Non-pigmented ciliary epithelial cell (primary cell): ENCODE measurements around the gene MLC1.
"Not testable (repeated sequence)": the region's sequence is repeated elsewhere in the genome, so short reads cannot be mapped to it uniquely, and the experiment has no call there.

Source experiments
- DNase-seq: peaks from one replicate; pipeline ENCODE4 v3.0.0-alpha.2; 2010; ENCODE audit warnings: low read depth

Gene MLC1

GRCh38 chr22:50102946-50103345 lies 17.7 kb upstream of the MLC1 start:
- no peak for DNase-seq

- DNase-seq, result no peak
Observed at GRCh38 chr22:50101870-50102565, 16.8 kb upstream of the MLC1 start.

GRCh38 chr22:50098052-50098451 lies 12.8 kb upstream of the MLC1 start:
- DNase-seq, result no peak

- no peak for DNase-seq
Observed at GRCh38 chr22:50092342-50092741, 7.1 kb upstream of the MLC1 start.

GRCh38 chr22:50091092-50091768 lies 6.0 kb upstream of the MLC1 start:
- no peak for DNase-seq

- DNase-seq, result no peak
Observed at GRCh38 chr22:50090412-50090714, 5.1 kb upstream of the MLC1 start.

- DNase-seq, result no peak
Observed at GRCh38 chr22:50089682-50090411, 4.6 kb upstream of the MLC1 start, which contains the start of gene MOV10L1. TSS of gene MOV10L1 (plus strand) at chr22:50090006. CDS start at chr22:50090089, 83 bp downstream.

GRCh38 chr22:50089231-50089630 lies 4.0 kb upstream of the MLC1 start:
- no peak for DNase-seq

GRCh38 chr22:50088096-50088495 lies 2.9 kb upstream of the MLC1 start:
- no peak for DNase-seq

- DNase-seq, result no peak
Observed at GRCh38 chr22:50087646-50088045, 2.4 kb upstream of the MLC1 start.

GRCh38 chr22:50086975-50087374 lies 1.7 kb upstream of the MLC1 start:
- not testable (repeated sequence) for DNase-seq

- no peak for DNase-seq
Observed at GRCh38 chr22:50086526-50086925, 1.3 kb upstream of the MLC1 start.

GRCh38 chr22:50084614-50085021 lies 608 bp downstream of the MLC1 start:
- no peak for DNase-seq

GRCh38 chr22:50084080-50084477 lies 1.1 kb downstream of the MLC1 start:
- no peak for DNase-seq

- no peak for DNase-seq
Observed at GRCh38 chr22:50083462-50084079, 1.7 kb downstream of the MLC1 start.

GRCh38 chr22:50082961-50083461 lies 2.2 kb downstream of the MLC1 start:
- no peak for DNase-seq

GRCh38 chr22:50082197-50082715 lies 3.0 kb downstream of the MLC1 start:
- no peak for DNase-seq

- no peak for DNase-seq
Observed at GRCh38 chr22:50081426-50082196, 3.6 kb downstream of the MLC1 start.

- DNase-seq, result no peak
Observed at GRCh38 chr22:50080077-50080465, 5.2 kb downstream of the MLC1 start.

- no peak for DNase-seq
Observed at GRCh38 chr22:50078761-50079160, 6.5 kb downstream of the MLC1 start.

GRCh38 chr22:50078246-50078645 lies 7.0 kb downstream of the MLC1 start:
- no peak for DNase-seq
